ENCODE data around the gene EPHA6. TPM values are rescaled to one million over a fixed set of nuclear protein-coding genes. Genes with fewer than 3 reads are reported as not detected.

The EPHA6 gene
- total RNA-seq, 1 experiment from 2014 or later = 2.7 TPM

- Mint-ChIP-seq H3K4me1 (ENCODE audit: low read depth, unreplicated experiment) (no peaks in the 10 kb centered on the region), H3K9me3 (ENCODE audit: unreplicated experiment) (no peaks in the 10 kb centered on the region), H3K27ac (ENCODE audit: unreplicated experiment) (no peak overlapping the region), H3K27me3 (ENCODE audit: insufficient read depth, unreplicated experiment) (no peaks in the 10 kb centered on the region), H3K36me3 (ENCODE audit: insufficient read depth, unreplicated experiment) (no peaks in the 10 kb centered on the region), H3K4me3 (ENCODE audit: unreplicated experiment) (no peak overlapping the region)
- TF ChIP-seq CTCF (IDR thresholded peaks at IDR 0.05; ENCODE audit: insufficient read depth in 1 of 2, low read depth in 1 of 2, low read length in 1 of 2, severe bottlenecking in 1 of 2, unreplicated experiment in 1 of 2) = no peak
- no peaks in the 10 kb centered on the region for H3K36me3 ChIP-seq (ENCODE audit: control insufficient read depth, insufficient read depth, low read length)
- no TSS peak for BruUV-seq (replicated peaks)
- H3K4me3 ChIP-seq (ENCODE audit: low read depth, low read length) = no peak overlapping the region
- no peaks in the 10 kb centered on the region for H3K4me1 ChIP-seq
- H3K27me3 ChIP-seq (replicated peaks; ENCODE audit: control insufficient read depth, insufficient read depth, low read length) = no peaks in the 10 kb centered on the region
- POLR2A ChIA-PET = no interaction called here
- DNase-seq = no peak
- CTCF ChIA-PET = no interaction called here
- intact Hi-C loops (cut with micrococcal nuclease; ENCODE audit: unreplicated experiment) = no loop called here
- H3K9me3 ChIP-seq = no peaks in the 10 kb centered on the region
Observed at GRCh38 chr3:96833301-96833700, 18.9 kb downstream of the EPHA6 start.

- Histone ChIP-seq H3K4me3 (ENCODE audit: low read depth, low read length) (no peak overlapping the region), H3K36me3 (ENCODE audit: control insufficient read depth, insufficient read depth, low read length) (no peaks in the 10 kb centered on the region), H3K27me3 (replicated peaks; ENCODE audit: control insufficient read depth, insufficient read depth, low read length) (no peaks in the 10 kb centered on the region), H3K4me1 (no peaks in the 10 kb centered on the region), H3K9me3 (no peaks in the 10 kb centered on the region)
- no peak overlapping the region for H3K4me3 Mint-ChIP-seq (ENCODE audit: unreplicated experiment)
- no peaks in the 10 kb centered on the region for H3K36me3 Mint-ChIP-seq (ENCODE audit: insufficient read depth, unreplicated experiment)
- DNase-seq = no peak
- ChIA-PET CTCF (no interaction called here), POLR2A (no interaction called here)
- intact Hi-C loops (cut with micrococcal nuclease; ENCODE audit: unreplicated experiment) = no loop called here
- H3K27me3 Mint-ChIP-seq (ENCODE audit: insufficient read depth, unreplicated experiment) = no peaks in the 10 kb centered on the region
- no peaks in the 10 kb centered on the region for H3K4me1 Mint-ChIP-seq (ENCODE audit: low read depth, unreplicated experiment)
- BruUV-seq (replicated peaks) = no TSS peak
- H3K27ac Mint-ChIP-seq (ENCODE audit: unreplicated experiment) = no peak overlapping the region
- TF ChIP-seq CTCF (IDR thresholded peaks at IDR 0.05; ENCODE audit: insufficient read depth in 1 of 2, low read depth in 1 of 2, low read length in 1 of 2, severe bottlenecking in 1 of 2, unreplicated experiment in 1 of 2) = no peak
- no peaks in the 10 kb centered on the region for H3K9me3 Mint-ChIP-seq (ENCODE audit: unreplicated experiment)
Observed at GRCh38 chr3:96836153-96836915, 21.9 kb downstream of the EPHA6 start.

- CTCF ChIA-PET = no interaction called here
- Histone ChIP-seq H3K9me3 (no peaks in the 10 kb centered on the region), H3K4me1 (no peaks in the 10 kb centered on the region), H3K36me3 (ENCODE audit: control insufficient read depth, insufficient read depth, low read length) (no peaks in the 10 kb centered on the region), H3K27me3 (replicated peaks; ENCODE audit: control insufficient read depth, insufficient read depth, low read length) (no peaks in the 10 kb centered on the region), H3K4me3 (ENCODE audit: low read depth, low read length) (no peak overlapping the region)
- H3K4me1 Mint-ChIP-seq (ENCODE audit: low read depth, unreplicated experiment) = no peaks in the 10 kb centered on the region
- H3K4me3 Mint-ChIP-seq (ENCODE audit: unreplicated experiment) = no peak overlapping the region
- no peaks in the 10 kb centered on the region for H3K27me3 Mint-ChIP-seq (ENCODE audit: insufficient read depth, unreplicated experiment)
- TF ChIP-seq CTCF (IDR thresholded peaks at IDR 0.05; ENCODE audit: insufficient read depth in 1 of 2, low read depth in 1 of 2, low read length in 1 of 2, severe bottlenecking in 1 of 2, unreplicated experiment in 1 of 2) = no peak
- H3K9me3 Mint-ChIP-seq (ENCODE audit: unreplicated experiment) = no peaks in the 10 kb centered on the region
- BruUV-seq (replicated peaks) = no TSS peak
- intact Hi-C loops (cut with micrococcal nuclease; ENCODE audit: unreplicated experiment) = no loop called here
- POLR2A ChIA-PET = no interaction called here
- DNase-seq = no peak
- no peak overlapping the region for H3K27ac Mint-ChIP-seq (ENCODE audit: unreplicated experiment)
- no peaks in the 10 kb centered on the region for H3K36me3 Mint-ChIP-seq (ENCODE audit: insufficient read depth, unreplicated experiment)
Observed at GRCh38 chr3:96843505-96844203, 29.3 kb downstream of the EPHA6 start.

Data from Caco-2 (cell line).